NCI-H1694 treated with DMSO at 0.1 percent for 48 hours (cell line): ENCODE measurements around the gene MYO15A.

Source experiments
- DNase-seq: peaks from one replicate; lab custom pipeline; 2025; lab: John Stamatoyannopoulos, UW

MYO15A gene, protein sequence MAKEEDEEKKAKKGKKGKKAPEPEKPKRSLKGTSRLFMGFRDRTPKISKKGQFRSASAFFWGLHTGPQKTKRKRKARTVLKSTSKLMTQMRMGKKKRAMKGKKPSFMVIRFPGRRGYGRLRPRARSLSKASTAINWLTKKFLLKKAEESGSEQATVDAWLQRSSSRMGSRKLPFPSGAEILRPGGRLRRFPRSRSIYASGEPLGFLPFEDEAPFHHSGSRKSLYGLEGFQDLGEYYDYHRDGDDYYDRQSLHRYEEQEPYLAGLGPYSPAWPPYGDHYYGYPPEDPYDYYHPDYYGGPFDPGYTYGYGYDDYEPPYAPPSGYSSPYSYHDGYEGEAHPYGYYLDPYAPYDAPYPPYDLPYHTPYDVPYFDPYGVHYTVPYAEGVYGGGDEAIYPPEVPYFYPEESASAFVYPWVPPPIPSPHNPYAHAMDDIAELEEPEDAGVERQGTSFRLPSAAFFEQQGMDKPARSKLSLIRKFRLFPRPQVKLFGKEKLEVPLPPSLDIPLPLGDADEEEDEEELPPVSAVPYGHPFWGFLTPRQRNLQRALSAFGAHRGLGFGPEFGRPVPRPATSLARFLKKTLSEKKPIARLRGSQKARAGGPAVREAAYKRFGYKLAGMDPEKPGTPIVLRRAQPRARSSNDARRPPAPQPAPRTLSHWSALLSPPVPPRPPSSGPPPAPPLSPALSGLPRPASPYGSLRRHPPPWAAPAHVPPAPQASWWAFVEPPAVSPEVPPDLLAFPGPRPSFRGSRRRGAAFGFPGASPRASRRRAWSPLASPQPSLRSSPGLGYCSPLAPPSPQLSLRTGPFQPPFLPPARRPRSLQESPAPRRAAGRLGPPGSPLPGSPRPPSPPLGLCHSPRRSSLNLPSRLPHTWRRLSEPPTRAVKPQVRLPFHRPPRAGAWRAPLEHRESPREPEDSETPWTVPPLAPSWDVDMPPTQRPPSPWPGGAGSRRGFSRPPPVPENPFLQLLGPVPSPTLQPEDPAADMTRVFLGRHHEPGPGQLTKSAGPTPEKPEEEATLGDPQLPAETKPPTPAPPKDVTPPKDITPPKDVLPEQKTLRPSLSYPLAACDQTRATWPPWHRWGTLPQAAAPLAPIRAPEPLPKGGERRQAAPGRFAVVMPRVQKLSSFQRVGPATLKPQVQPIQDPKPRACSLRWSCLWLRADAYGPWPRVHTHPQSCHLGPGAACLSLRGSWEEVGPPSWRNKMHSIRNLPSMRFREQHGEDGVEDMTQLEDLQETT (N-terminal part only)

DNA sequence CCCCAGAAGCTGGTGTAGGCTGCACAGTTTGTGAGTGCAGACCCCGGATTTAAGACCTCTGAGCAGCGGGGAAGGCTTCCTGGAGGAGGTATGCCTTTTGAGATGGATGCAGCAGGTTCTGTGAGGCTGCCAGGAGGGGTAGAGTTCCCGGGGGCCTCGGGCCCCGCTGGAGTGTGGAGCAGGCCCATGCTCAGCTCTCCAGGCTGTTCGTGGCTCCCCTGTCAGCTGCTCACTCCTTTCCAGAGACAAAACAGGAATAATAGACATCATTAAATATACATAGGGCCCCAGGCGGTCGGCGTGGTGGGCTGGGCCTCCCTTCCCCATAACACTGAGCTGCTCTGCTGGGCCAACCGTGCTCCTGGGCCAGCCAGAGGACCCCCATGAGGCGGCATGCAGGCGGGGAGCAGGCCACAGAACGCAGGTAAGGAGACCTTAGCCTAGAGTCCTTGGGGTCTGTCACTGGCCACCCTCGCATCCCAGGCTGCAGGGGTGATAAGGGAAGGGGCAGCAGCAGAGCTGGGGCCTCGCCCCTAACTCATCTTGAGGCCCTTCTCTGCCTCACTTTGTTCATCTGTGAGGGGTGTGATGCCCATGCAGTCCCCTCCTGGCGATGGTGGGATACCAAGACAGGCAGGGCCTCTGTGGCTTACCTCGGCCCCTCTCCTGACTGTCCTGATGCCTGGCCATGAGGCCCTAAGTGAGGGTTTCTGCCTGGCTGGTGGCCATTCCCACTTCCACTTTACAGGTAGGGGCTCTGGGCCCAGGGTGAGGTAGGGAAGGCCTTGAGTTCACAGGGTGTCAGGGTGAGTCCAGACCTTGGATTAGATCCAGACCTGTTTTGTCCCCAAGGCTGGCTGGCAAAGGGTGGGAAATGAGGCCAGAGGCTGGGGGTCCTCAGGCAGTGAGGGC, at the start of gene MYO15A:
Gene MYO15A (plus strand): TSS at position 356 of the 912 bp plus-strand sequence. CDS start 10,045 bp downstream, outside the sequence.
- DNase-seq, result no peak

DNA sequence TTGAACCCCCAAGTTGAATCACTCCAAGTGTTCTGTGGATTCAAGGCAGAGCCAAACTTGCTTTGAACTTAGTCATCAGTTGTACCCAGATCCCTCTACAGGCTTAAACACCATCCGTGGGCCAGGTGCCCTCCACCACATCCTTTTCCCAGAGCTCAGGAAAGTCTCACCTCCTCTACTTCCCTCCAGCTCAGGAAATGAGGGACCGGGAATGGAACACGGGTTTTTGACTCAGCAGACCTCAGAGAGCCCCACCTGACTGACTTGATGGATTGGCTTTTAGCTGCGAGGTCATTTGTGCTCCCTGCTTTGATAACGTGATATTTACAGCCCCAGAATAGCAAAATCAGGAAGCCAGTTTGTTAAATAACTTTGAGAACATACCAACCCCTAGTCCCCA, 49.3 kb upstream of the MYO15A start:
- no peak for DNase-seq

DNA sequence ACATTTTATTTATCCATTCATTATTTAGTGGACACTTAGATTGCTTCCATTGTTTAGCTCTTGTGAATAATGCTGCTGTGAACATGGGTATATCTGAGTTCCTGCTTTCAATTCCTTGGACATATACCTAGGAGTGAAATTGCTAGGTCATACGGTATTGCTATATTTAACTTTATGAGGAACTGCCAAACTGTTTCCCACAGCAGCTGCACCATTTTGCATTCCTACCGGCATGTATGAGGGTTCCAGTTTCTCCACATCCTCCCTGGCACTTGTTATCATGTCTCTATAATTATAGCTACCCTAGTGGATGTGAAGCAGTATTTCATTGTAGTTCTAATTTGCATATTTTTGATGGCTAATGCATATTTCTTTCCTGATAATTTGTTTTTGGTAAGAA, 44.5 kb upstream of the MYO15A start:
- no peak for DNase-seq

DNA sequence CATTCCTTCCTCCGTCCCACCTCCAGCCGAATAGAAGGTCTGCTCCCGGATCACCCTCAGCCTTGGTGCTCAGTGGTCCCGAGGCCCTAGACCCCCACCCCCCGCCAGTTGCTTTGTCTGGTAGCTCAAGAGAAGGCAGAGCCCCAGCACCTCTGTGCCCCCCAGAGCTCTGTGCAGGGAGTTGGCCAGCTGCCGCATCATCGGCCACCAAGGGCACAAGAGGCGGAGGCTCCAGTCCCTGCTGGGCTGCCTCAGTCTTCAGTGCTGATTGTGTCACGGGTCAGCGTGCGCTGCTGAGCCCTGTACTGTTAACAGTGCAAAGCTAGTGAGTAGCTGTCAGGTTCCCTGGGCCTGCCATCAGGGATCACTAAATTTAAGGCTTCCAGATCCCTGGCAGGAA, 43.0 kb upstream of the MYO15A start:
- no peak for DNase-seq

DNA sequence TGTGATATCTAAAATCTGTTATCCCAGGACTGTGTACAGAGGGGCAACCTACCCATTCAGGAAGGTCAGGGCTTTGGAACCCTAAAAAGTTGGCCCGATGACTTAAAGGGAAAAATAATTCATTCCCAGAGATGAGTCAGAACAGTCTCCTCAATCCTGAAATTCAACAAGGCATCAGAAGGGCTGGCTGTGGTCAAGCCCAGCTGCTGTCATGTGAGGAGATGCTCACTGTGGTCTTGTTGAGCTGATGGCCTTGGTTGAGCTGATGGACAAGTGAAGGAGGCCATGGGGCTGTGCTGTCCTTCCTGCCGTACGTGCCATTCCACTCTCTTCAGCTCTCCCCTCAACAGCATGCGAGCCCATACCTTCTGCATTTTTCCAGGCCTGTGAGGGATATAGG, 41.7 kb upstream of the MYO15A start:
- DNase-seq, result no peak

DNA sequence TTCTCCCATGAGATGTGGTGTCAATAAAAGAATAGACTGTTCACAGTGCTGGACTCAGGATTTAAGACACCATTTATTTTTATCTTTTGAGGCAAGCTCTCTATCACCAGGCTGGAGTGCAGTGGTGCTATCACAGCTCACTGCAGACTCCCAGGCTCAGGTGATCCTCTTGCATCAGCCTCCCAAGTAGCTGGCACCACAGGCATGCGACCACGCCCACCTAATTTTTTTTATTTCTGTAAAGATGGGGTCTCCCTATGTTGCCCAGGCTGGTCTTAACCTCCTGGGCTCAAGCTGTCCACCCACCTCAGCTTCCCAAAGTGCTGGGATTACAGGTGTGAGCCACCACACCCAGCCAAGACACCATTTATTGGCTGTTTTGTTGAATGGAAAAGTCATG, 39.5 kb upstream of the MYO15A start:
- DNase-seq, result no peak

DNA sequence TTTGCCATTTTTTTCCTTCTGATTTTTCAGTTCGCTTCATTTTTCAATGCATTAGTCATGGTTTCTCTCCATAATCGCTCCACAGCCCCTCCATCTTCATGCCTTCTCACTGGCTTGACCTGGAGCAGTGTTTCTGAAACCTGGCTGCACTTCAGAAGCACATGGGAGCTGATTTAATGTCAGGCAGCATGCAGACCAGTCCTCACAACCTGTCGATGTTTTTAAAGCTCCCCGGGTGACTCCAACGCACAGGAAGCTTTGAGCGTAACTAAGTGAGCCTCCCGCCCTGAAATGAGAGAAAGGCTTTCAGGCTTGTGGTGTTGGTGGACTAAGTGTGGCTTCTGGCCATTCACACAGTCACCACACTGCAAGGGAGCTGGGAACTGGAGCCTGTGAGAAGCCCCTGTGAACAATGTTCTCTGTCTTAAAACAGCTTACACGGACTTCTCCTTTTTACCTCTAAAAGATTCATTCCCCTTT, 37.7 kb upstream of the MYO15A start:
- DNase-seq, result peak; percentile 88

DNA sequence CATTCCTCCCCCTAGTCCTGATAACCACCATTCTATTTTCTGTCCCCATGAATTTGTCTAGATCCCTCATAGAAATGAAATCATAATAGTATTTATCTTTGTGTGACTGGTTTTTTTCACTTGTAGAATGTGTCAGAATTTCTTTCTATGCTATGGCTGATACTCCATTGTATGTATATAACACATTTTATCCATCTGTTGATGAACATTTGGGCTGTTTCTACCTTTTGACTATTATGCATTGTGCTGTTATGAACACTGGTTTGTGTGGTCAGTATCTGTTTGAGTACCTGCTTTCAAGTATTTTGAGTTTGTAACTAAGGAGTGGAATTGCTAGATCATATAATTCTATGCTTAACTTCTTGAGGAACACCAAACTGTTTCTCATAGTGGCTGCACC, 36.8 kb upstream of the MYO15A start:
- no peak for DNase-seq

DNA sequence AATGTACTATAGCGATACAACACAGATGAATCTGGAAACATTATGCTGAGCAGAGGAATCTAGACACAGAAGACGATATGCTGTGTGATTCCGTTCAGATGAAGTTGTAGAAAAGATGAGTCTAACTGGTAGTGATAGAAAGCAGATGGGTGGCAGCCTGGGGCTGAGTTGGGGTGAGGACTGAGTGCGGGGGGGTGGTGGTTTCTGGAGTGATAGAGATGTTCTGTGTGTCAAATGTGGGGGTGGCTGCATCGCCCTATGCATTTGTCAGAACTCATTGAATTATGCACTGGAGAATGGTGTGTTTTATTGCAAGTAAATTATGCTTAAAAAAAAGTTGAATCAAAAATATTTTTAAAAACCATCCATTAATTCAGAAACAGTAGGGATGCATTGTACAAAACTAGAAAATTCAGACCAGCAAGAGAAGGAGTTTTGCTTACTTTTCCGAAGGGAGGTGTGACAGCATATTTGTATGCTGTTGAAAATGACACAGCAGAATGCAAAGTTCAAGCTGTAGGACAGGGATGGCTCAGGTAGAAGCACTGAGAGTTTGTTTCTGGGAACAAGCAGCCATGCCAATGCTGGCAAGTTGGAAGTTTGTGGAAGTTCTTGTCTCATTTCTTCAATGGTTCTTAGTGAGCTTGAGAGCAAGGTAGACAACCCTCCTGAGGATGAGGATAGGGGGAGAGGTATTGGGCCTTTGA, 33.8 kb upstream of the MYO15A start:
- no peak for DNase-seq

DNA sequence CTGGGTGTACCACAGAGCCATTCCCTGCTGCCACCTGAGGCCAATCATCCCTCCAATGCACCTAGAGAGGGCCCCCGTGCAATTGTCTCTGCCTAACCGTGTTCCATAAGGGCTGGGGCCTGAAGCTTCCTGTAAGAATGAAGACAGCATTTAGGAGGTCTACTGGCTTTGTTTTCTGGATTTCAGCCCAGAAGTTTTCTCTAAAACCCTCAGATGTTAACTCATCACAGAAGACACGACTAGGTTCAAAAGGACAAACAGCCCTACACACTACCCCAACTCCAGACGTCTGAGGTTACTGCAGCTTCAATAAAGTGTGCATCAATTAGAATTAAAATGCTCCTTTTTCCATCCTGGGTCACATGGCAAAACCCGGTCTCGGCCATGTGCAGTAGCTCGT, 31.6 kb upstream of the MYO15A start:
- no peak for DNase-seq

DNA sequence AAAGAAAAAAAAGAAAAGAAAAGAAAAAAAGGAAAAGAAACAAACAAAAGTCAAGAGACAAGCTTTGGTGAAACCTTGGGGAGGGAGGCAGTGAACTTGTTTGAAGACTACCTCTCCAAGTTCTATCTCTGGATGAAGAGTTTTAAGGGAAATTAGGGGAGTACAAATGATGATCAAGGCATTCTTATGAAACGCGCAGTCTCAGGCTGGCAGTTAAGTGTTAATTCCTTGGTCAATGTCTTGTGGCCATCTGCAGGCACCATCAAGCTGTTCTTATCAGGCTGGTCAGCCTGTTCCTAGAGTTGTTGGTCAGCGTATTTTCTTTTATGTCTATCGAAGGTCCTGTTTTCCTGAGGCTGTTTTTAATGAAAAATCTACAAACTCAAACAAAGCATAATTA, 29.0 kb upstream of the MYO15A start:
- DNase-seq, result no peak

DNA sequence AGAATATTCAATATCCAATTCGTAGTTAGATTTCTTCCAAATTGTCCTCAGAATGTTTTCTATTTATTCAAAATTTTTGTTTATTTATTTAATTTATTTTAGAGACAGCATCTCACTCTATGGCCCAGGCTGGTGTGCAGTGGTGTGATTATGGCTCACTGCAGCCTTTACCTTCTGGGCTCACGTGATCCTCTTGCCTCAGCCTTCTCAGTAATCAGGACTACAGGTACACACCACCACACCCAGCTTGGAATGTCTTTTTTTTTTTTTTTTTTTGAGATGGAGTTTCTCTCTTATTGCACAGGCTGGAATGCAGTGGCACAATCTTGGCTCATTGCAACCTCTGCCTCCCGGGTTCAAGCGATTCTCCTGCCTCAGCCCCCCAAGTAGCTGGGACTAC, 24.3 kb upstream of the MYO15A start:
- DNase-seq, result no peak

DNA sequence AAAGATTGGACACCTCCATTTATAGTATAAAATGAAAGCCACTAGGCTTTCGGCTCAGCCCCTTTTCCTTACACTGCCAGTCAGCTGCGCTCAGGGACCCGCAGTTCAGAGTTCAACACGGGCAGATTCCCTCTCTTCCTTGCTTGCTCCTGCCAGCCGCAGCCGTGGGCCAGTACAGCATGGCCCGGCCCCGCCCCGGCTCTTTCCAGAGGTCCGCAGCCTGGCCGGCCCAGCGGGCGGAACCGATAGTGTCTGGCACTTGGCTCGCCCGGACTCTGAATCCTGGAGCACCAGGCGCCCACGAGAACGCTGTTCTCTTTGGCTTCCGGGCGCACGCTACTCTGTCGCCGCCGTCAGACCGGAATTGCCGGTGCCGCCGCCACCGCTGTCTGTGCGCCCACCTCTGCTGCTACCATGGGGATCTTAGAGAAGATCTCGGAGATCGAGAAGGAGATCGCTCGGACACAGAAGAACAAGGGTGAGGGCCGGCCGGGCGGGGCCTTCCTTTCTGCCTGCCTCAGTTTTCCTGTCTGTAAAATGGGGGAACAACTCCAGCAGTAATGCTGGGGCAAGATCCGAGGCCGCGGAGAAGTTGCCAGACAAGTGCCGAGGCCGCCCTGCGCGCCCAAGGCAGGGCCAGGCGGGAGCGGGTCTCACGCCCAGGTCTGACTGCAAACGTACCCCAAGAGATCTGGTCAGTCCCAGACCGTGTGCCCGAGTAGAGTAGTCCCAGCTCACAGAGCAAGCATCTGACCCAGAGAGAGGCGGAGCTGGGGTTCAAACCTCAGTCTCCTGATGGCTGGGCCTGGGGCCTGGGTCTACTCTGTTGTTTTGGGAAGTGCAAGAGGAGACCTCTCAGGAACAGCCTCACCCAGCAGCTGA, 20.7 kb upstream of the MYO15A start, which contains the start of gene DRG2:
Gene DRG2 (plus strand): TSS at position 339 of the 882 bp plus-strand sequence. CDS start 76 bp downstream, at position 415.
- DNase-seq, result peak; percentile 78

DNA sequence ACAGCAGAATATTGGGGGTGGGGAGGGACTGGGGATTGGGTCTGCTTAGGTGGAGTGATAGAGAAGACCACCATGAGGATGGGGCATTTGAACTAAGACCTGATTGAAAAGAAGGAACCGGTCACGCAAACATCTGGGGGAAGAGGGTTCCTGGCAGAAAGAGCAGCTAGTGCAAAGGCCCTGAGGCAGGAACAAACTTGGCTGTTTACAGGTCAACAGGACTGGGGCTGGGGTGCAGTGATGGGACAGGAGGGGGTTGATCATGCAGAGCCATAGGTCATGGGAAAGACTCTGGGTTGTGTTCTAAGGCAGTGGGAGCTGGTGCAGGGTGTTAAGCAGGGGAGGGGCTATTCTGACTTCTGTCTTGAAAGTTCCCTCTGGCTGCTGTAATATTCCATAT, 18.9 kb upstream of the MYO15A start:
- DNase-seq, result no peak

DNA sequence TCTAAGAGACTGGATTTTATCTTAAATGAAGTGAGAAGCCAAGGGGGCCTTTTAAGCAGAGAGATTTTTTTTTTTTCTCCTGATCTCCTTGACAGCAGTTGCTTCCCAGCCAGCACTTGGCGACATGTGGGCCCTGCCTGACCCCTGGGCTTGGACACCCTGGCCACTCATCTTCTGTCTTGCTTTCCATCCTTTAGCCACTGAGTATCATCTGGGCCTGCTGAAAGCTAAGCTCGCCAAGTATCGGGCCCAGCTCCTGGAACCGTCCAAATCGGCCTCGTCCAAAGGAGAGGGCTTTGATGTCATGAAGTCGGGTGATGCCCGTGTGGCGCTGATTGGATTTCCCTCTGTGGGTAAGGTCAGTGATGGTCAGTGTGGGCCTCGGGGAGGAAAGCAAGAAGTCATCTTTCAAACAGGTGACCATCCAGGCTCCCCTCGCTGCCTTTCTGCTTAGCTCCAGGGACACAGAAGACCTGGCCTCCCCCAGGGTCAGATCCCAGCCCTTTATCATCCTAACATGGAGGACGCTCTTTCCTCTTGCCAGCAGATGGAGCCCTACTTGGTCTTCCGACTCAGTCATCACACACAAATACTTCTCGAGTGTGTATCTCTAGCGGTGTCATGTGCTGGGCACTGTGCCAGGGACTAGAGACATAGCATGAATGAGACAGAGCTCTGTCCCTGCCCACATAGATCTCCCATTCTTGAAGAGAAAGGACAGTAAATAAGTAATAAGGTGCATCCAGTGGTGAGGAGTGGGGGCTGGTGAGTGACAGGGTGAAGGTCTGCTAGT, 14.7 kb upstream of the MYO15A start:
- peak; percentile 56 for DNase-seq

DNA sequence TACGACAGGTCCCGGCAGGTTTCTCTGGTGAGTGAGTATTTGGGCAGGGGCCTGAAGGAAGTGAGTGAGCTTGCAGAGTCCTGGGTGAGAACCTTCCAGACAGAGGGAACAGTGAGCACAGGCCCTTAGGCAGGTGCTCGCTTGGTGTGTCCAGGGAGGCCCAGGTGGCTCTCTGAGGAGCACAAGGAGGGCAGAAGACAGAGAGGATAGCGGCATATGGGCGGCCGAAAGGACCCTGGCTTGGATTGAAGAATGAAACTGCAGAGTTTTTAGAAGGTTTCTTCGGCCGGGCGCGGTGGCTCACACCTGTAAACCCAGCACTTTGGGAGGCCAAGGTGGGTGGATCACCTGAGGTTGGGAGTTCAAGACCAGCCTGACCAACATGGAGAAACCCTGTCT, 14.1 kb upstream of the MYO15A start:
- no peak for DNase-seq

DNA sequence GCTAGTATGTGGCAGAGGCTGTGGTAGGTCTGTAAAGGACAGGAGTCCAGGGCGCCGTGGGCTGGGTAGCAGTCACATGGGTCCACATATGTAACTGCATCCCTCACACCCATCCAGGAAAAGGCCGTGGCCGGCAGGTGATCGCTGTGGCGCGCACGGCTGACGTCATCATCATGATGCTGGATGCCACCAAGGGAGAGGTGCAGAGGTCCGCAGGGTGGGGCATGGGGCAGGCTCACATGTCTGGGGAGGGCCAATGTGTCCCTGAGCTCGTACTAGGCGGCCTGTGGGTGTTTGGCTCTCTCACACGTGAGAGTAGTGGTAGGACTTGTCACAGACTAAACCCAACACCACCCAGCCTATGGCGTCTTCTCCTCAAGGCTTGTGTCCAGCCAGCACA, 9.0 kb upstream of the MYO15A start:
- no peak for DNase-seq

DNA sequence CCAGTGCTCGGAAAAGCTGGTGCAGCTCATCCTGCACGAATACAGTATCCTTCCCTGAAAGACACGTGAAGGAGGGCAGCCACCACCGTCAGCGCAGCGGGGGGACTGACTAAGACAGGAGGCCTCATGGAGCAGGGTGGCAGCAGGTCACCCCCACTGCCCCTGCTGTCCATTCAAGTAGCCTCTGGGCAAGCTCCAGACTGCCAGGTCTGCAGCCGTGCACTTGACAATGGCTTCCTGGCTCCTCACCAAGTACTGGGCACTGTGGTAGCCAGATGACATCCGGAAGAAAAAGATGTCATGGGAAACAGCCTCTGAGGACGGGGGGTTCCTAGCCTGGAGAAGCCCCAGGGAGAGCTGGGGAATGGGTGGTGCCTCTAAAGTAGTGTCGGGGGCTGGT, 7.9 kb upstream of the MYO15A start:
- no peak for DNase-seq

DNA sequence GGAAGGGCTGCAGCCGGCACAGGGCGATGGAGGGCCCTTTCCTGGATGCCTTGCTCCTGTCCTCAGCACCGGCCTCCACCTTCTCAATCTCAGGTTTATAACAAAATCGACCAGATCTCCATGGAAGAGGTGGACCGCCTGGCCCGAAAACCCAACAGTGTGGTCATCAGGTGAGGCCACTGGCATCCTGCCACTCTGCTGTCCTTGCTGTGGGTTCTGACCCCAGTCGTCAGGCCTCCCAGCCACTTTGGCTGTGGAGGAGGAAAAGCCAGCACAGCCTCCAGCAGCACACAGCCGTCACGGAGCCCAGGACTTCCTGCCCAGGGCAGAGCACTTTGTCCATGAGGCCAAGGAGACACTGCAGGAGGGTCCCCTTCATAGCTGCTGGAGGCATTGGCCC, 6.7 kb upstream of the MYO15A start:
- no peak for DNase-seq
